ENCODE measurements around the gene LPCAT1. TPM values are rescaled to one million over a fixed set of nuclear protein-coding genes. Genes with fewer than 3 reads are reported as not detected.
A peak's percentile ranks its signal among the peaks of the same experiment; 100 is the strongest.

The LPCAT1 gene
- total RNA-seq, 3 donors from 2014 or later: 19.4 to 39.3 (median 21.4) TPM

DNA sequence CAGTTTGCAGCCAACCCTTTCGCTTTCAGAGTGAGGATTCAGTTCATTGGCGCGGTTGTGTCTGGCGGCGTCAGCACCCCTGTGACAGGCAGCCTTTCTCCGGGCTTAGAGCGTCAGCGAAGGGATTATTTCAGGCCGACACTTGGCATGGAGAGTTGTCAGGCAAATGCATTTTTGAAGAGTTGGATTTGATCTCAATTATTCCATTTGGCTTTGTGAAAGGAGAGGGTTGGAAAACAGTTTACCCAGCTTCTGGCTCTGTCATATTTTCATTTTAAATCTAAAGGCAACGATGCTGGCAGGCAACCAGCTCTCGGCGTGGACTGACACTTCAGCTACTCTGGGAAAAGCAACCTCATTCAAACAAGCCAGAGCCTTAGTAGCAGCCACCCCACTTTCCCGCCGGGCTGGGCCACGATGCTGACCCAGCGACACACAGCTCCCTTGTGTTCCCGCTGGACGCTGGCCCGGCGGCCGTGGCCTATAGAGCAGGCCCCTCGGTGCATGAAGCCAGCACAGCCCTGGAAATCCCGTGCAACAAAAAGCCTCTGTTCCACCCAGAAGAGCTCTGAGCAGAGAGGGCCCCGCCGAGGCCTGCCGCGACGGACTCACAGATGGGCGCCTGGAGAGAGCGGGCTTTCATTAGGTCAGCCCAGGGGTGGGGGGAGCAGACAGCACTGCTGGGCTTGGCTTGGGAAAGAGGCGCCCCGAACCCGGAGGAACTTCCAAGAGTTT lies 28.9 kb upstream of the LPCAT1 start:
- H3K4me3 ChIP-seq: peak overlapping the region in 2 of 3 donors; percentile 5 to 31
- H3K27ac ChIP-seq: no peak overlapping the region
- no peaks in the 10 kb centered on the region for H3K9me3 ChIP-seq
- H3K27me3 ChIP-seq: peaks cover 0 to 3% of the 10 kb centered on the region in 2 donors
- TF ChIP-seq, protein P1, sequence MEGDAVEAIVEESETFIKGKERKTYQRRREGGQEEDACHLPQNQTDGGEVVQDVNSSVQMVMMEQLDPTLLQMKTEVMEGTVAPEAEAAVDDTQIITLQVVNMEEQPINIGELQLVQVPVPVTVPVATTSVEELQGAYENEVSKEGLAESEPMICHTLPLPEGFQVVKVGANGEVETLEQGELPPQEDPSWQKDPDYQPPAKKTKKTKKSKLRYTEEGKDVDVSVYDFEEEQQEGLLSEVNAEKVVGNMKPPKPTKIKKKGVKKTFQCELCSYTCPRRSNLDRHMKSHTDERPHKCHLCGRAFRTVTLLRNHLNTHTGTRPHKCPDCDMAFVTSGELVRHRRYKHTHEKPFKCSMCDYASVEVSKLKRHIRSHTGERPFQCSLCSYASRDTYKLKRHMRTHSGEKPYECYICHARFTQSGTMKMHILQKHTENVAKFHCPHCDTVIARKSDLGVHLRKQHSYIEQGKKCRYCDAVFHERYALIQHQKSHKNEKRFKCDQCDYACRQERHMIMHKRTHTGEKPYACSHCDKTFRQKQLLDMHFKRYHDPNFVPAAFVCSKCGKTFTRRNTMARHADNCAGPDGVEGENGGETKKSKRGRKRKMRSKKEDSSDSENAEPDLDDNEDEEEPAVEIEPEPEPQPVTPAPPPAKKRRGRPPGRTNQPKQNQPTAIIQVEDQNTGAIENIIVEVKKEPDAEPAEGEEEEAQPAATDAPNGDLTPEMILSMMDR (IDR thresholded peaks at IDR 0.05): no peak
- no peak for TF ChIP-seq POLR2AphosphoS5 (IDR thresholded peaks at IDR 0.05)
- no peak for TF ChIP-seq POLR2A (IDR thresholded peaks at IDR 0.05)
- H3K4me1 ChIP-seq: no peaks in the 10 kb centered on the region
- intact Hi-C loops (cut with DNase I; ENCODE audit: low total_unique reads): no loop called here
- peak in 1 of 2 donors; percentile 15 for DNase-seq (ENCODE audit: low spot score in 2 of 2)
- no peaks in the 10 kb centered on the region for H3K36me3 ChIP-seq

DNA sequence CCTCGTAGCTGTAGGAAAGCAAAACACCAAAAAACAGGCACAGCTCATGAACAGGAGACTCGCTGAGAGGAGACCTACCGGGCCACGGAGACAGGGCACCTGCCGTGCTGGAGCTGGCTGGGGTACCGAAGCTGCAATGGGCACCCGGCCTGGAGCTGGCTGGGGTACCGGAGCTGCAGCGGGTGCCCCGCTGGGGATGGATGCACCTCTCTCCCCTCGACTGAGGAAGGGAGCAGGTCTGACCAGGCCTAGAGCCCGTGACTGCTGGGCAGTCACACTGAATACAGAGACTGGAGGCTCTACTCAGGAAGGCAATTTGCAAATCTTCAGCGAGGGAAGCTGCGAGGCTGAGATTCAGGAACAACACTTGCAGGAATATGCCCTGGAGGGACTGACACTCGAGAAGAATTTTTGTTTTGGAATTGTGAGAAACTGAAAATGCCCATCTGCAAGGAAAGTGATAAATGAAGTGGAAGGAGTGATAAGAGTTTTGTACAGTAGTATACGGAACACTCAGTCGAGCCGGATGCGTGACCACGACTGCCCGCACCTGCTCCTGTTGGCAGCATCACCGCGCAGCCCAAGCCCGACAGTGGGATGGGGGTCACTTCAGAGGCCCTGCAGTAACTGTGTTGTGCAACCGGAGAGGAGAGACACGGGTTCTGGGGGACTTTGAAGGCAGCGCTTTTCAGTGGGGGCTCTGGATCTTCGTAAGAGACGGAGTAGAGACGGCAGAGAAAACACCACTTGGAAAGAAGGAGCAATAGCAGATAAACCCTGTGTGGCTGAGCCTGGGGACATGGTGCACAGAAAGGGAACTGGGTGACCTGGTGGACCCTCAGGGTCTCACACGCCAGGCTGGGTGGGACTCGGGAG lies 27.9 kb upstream of the LPCAT1 start:
- Histone ChIP-seq H3K4me3 (no peak overlapping the region), H3K4me1 (no peaks in the 10 kb centered on the region), H3K27me3 (no peaks in the 10 kb centered on the region), H3K9me3 (no peaks in the 10 kb centered on the region), H3K27ac (no peak overlapping the region), H3K36me3 (no peaks in the 10 kb centered on the region)
- DNase-seq (ENCODE audit: low spot score in 2 of 2): peak in 1 of 2 donors; percentile 13
- intact Hi-C loops (cut with DNase I; ENCODE audit: low total_unique reads): no loop called here
- no peak for TF ChIP-seq POLR2AphosphoS5 (IDR thresholded peaks at IDR 0.05)
- TF ChIP-seq POLR2A (IDR thresholded peaks at IDR 0.05): no peak
- TF ChIP-seq, protein P1 (IDR thresholded peaks at IDR 0.05): no peak

DNA sequence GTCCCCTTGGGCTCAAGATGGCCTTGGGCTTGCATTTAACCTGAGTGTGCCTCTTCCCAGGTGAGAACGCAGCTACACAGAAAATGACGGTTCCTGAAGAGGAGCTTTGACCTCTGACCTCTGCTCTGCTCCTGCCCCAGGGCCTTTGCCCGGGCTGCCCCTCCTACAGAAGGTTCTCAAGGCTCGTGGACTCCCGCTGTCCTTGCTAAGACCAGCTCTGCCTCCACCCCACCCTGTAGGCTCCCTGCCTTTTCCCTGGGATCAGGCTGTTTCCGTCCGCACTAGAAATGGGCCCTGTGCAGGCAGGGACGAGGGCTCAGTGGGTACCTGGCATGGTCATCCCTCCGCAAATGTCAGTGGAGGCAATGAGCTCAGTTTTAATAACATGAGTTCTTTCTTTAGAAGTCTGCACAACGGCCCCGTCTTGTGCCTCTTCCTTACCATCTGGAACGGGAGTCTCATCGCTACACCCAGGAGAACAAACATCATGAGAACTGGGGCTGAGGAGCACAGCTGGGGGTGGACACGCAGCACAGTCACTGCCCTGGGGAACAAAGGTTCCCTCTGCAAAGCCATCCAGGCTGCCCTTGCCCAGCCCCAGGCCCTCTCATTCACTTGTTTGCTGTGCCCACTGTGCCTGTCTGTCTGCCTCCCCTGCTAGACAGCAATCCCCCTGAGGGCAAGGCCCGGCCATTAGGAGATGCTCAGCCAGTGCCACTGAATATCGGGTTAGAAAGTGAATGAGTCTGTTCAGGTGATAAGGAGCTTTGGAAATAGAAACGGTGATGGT lies 26.7 kb upstream of the LPCAT1 start:
- Histone ChIP-seq H3K27ac (no peak overlapping the region), H3K9me3 (no peaks in the 10 kb centered on the region), H3K36me3 (no peaks in the 10 kb centered on the region), H3K4me3 (no peak overlapping the region), H3K4me1 (no peaks in the 10 kb centered on the region), H3K27me3 (no peaks in the 10 kb centered on the region)
- intact Hi-C loops (cut with DNase I; ENCODE audit: low total_unique reads): no loop called here
- TF ChIP-seq POLR2AphosphoS5 (IDR thresholded peaks at IDR 0.05) (no peak), POLR2A (IDR thresholded peaks at IDR 0.05) (no peak)
- TF ChIP-seq, protein P1 (IDR thresholded peaks at IDR 0.05): no peak
- DNase-seq (ENCODE audit: low spot score in 2 of 2): peak in 1 of 2 donors; percentile 13

DNA sequence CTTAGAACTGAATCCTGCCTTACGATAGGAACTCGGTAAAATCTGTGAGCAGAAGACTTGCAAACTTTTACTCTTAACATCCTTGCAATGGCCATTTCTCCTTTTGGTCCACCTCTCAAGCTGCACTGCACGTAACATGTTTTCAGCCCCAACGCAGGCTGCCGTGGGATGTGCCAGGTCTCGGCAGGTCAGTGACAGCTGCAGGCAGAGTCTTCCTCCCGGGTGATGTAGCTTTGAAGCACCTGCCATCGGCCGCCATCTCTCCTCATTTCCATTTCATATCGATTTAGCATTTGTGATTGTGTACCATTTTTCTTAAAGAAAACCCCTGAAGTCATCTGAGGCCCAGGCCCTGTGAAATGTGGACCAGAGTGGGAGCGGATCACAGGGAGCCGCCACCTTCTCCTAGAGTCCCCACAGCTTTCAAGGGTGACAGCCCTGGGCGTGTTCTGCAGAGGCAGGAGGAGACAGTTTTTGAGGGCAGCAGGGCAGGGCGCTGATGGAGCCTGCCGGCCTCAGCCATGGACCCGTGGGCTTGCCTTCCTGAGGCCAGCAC lies 25.8 kb upstream of the LPCAT1 start:
- Histone ChIP-seq H3K27me3 (no peaks in the 10 kb centered on the region), H3K9me3 (no peaks in the 10 kb centered on the region), H3K27ac (no peak overlapping the region), H3K36me3 (no peaks in the 10 kb centered on the region), H3K4me3 (no peak overlapping the region), H3K4me1 (no peaks in the 10 kb centered on the region)
- TF ChIP-seq POLR2AphosphoS5 (IDR thresholded peaks at IDR 0.05) (no peak), POLR2A (IDR thresholded peaks at IDR 0.05) (no peak)
- TF ChIP-seq, protein P1 (IDR thresholded peaks at IDR 0.05): no peak
- DNase-seq (ENCODE audit: low spot score in 2 of 2): peak in 1 of 2 donors; percentile 9
- intact Hi-C loops (cut with DNase I; ENCODE audit: low total_unique reads): no loop called here

Measured in breast epithelium (tissue), 4 donors.